Stomach (tissue), 9 donors: ENCODE measurements around the gene MCRIP2. TPM values are rescaled to one million over a fixed set of nuclear protein-coding genes. Genes with fewer than 3 reads are reported as not detected.

Experiments
- DNase-seq, 2 donors: peaks; one replicate each; pipeline versions ENCODE4 v3.0.0 to v3.0.0-alpha.2; 2013 to 2019
- H3K27ac ChIP-seq, 5 donors: fragments of 200-600 bp in 4 of 5; sonication (generic) in 4 of 5; one replicate each; pipeline ENCODE4 v1.5.1; 2013 to 2019; ENCODE audit warnings: mild to moderate bottlenecking in 1 of 5, moderate library complexity in 1 of 5
- H3K27me3 ChIP-seq, 3 donors: fragments of 200-600 bp; sonication (generic); one replicate each; pipeline ENCODE4 v1.5.1; 2017 to 2019; ENCODE audit warnings: mixed run types in 1 of 3
- H3K36me3 ChIP-seq, 4 donors: fragments of 200-600 bp; sonication (generic); 1 replicate in 3 of 4; 2 replicates in 1 of 4; pipeline ENCODE4 v1.5.1; 2016 to 2019
- H3K4me1 ChIP-seq, 4 donors: fragments of 200-600 bp; sonication (generic); one replicate each; pipeline ENCODE4 v1.5.1; 2016 to 2019
- H3K4me3 ChIP-seq, 4 donors: fragments of 200-600 bp; sonication (generic) in 3 of 4; one replicate each; pipeline ENCODE4 v1.5.1; 2016 to 2019; ENCODE audit warnings: mild to moderate bottlenecking in 1 of 4
- H3K9me3 ChIP-seq, 4 donors: fragments of 200-600 bp; sonication (generic); one replicate each; pipeline ENCODE4 v1.5.1; 2016 to 2019
- EP300 ChIP-seq: sonication (generic); formaldehyde crosslinking; IDR thresholded peaks from one replicate; pipeline ENCODE4 v1.6.1; 2017; ENCODE audit warnings: antibody characterized with exemption
- POLR2A ChIP-seq, 4 donors: fragments of 450-650 bp; IDR thresholded peaks; one replicate each; pipeline ENCODE4 v1.6.1; 2016; ENCODE audit warnings: antibody characterized with exemption in 4 of 4, control low read depth in 2 of 4, mild to moderate bottlenecking in 1 of 4, moderate library complexity in 1 of 4
- POLR2AphosphoS5 ChIP-seq, 3 donors: sonication (generic); formaldehyde crosslinking; IDR thresholded peaks; one replicate each; pipeline ENCODE4 v1.6.1; 2016; ENCODE audit warnings: antibody characterized with exemption in 3 of 3
- WGBS, 5 donors: extraction: QIAGEN DNeasy Blood & Tissue Kit in 3 of 5; methylation state at CpG; one replicate each; pipeline versions ENCODE4 v1.1.5 to v1.1.7; 2013 to 2018; 5-methylcytosine and 5-hydroxymethylcytosine counted together
- intact Hi-C: fragments of 100-400 bp; cut with DNase I; formaldehyde crosslinking; loops from one replicate; pipeline ENCODE4 v1.15.1; 2023; ENCODE audit warnings: low total_unique reads
- polyA plus RNA-seq, 3 donors: library from polyadenylated mRNA; stranded (reverse); fragments of 200-250 nt; gene quantifications; one replicate each; pipeline ENCODE4 v1.2.3, GENCODE V29; 2013
- total RNA-seq, 5 donors: library from RNA; depleted of rRNA; stranded (reverse); fragments of >200 nt; gene quantifications; one replicate each; pipeline versions ENCODE4 v1.1.0 to v1.2.3, GENCODE V29; 2014 to 2016
- TF ChIP-seq, protein P1 (sequence below), 7 experiments: fragments of 450-650 bp in 4 of 7; fragments of 200-600 bp in 3 of 7; sonication (generic) in 3 of 7; IDR thresholded peaks; one replicate each; pipeline ENCODE4 v1.5.1; 2016 to 2019; ENCODE audit warnings: antibody characterized with exemption in 7 of 7, control low read depth in 2 of 7, mild to moderate bottlenecking in 1 of 7
- donor health status: healthy with polysubstance abuse.
- donor health status: Bipolar disorder and iron deficiency.
- donor health status: healthy.

Gene MCRIP2
- total and polyA plus RNA-seq, 8 donors: 14.0 to 440 (median 89.5) TPM

GRCh38 chr16:637081-638018 is 4.3 kb upstream of the MCRIP2 start:
- TF ChIP-seq EP300 (no peak), POLR2AphosphoS5 (IDR thresholded peaks at IDR 0.05) (peak in 1 of 3 donors; percentile 7)
- intact Hi-C loops: no loop called here
- WGBS, 5 donors: 16 to 28% (median 20%) methylated on average over 28 to 52 of the region's 53 CpGs

DNA sequence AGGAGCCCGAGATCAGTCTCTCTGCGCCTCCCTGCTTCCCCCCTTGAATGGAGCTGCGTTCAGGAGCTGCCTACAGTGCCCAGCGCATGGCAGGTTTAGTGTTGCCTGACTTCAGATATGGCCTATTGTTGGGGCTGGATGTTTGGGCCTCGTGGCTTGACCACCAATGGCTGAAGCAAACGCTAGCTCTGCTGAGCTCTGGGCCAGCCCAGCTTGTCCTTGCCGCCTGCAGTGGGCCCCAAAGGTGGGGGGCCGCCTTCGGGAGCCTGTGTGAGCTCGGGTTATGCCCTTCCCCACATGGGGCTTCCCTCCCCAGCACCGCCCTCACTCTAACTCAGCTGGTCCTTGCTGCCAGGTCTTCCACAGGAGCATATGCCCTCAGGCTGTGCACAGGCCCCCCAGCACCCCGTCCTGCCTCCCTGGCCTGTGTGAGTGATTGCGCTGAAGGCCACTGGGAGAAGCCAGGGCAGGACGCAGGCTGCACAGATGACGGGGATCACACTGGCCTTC is 3.5 kb upstream of the MCRIP2 start:
- DNase-seq: no peak
- Histone ChIP-seq H3K27ac (peak overlapping the region; percentile 73 to 99 (median 97)), H3K36me3 (peaks cover 5 to 16% (median 16%) of the 10 kb centered on the region in 4 donors), H3K4me1 (peaks cover 27 to 54% (median 48%) of the 10 kb centered on the region in 4 donors), H3K4me3 (no peak overlapping the region), H3K27me3 (no peaks in the 10 kb centered on the region), H3K9me3 (no peaks in the 10 kb centered on the region)
- TF ChIP-seq, protein P1, sequence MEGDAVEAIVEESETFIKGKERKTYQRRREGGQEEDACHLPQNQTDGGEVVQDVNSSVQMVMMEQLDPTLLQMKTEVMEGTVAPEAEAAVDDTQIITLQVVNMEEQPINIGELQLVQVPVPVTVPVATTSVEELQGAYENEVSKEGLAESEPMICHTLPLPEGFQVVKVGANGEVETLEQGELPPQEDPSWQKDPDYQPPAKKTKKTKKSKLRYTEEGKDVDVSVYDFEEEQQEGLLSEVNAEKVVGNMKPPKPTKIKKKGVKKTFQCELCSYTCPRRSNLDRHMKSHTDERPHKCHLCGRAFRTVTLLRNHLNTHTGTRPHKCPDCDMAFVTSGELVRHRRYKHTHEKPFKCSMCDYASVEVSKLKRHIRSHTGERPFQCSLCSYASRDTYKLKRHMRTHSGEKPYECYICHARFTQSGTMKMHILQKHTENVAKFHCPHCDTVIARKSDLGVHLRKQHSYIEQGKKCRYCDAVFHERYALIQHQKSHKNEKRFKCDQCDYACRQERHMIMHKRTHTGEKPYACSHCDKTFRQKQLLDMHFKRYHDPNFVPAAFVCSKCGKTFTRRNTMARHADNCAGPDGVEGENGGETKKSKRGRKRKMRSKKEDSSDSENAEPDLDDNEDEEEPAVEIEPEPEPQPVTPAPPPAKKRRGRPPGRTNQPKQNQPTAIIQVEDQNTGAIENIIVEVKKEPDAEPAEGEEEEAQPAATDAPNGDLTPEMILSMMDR (IDR thresholded peaks at IDR 0.05): no peak
- TF ChIP-seq POLR2A (IDR thresholded peaks at IDR 0.05) (no peak), EP300 (no peak), POLR2AphosphoS5 (IDR thresholded peaks at IDR 0.05) (no peak)
- WGBS, 5 donors: 79 to 84% (median 82%) methylated on average over 8 to 15 of the region's 15 CpGs
- intact Hi-C loops: no loop called here

More at GRCh38 chr16:637081-638018, 4.3 kb upstream of the MCRIP2 start:
- H3K4me1 ChIP-seq: peaks cover 20 to 46% (median 41%) of the 10 kb centered on the region in 4 donors
- H3K27ac ChIP-seq: peak overlapping the region; percentile 90 to 99 (median 97)
- no peaks in the 10 kb centered on the region for H3K9me3 ChIP-seq
- peak; percentile 92 to 97 for DNase-seq
- peaks cover 5 to 23% (median 22%) of the 10 kb centered on the region in 4 donors for H3K36me3 ChIP-seq
- peak overlapping the region; percentile 73 to 96 (median 92) for H3K4me3 ChIP-seq
- peaks cover 0 to 3% (median 0%) of the 10 kb centered on the region in 3 donors for H3K27me3 ChIP-seq

- TF ChIP-seq, protein P1 (IDR thresholded peaks at IDR 0.05): no peak
- no peak for TF ChIP-seq POLR2AphosphoS5 (IDR thresholded peaks at IDR 0.05)
- TF ChIP-seq POLR2A (IDR thresholded peaks at IDR 0.05): no peak
- TF ChIP-seq EP300: no peak
- DNase-seq: no peak
- no peaks in the 10 kb centered on the region for H3K9me3 ChIP-seq
- intact Hi-C loops: no loop called here
- H3K27ac ChIP-seq: peak overlapping the region in 2 of 5 donors; percentile 97
- H3K27me3 ChIP-seq: no peaks in the 10 kb centered on the region
- H3K4me1 ChIP-seq: peaks cover 31 to 61% (median 56%) of the 10 kb centered on the region in 4 donors
- no peak overlapping the region for H3K4me3 ChIP-seq
- peaks cover 1 to 8% (median 8%) of the 10 kb centered on the region in 4 donors for H3K36me3 ChIP-seq
- 73 to 87% (median 82%) methylated on average over 8 to 9 of the region's 9 CpGs for WGBS, 5 donors
Measured at GRCh38 chr16:638836-639235, 2.8 kb upstream of the MCRIP2 start.

GRCh38 chr16:640614-641013 is 1.0 kb upstream of the MCRIP2 start:
- H3K4me1 ChIP-seq: peaks cover 29 to 64% (median 56%) of the 10 kb centered on the region in 4 donors
- WGBS, 5 donors: 72 to 87% (median 84%) methylated on average over 4 to 5 of the region's 5 CpGs
- H3K27ac ChIP-seq: peak overlapping the region; percentile 85 to 96 (median 92)
- no peaks in the 10 kb centered on the region for H3K9me3 ChIP-seq
- no peaks in the 10 kb centered on the region for H3K27me3 ChIP-seq
- peak overlapping the region; percentile 65 to 84 (median 74) for H3K4me3 ChIP-seq
- TF ChIP-seq POLR2AphosphoS5 (IDR thresholded peaks at IDR 0.05): no peak
- TF ChIP-seq, protein P1 (IDR thresholded peaks at IDR 0.05): no peak
- no peak for TF ChIP-seq POLR2A (IDR thresholded peaks at IDR 0.05)
- TF ChIP-seq EP300: no peak
- H3K36me3 ChIP-seq: no peaks in the 10 kb centered on the region
- intact Hi-C loops: no loop called here
- no peak for DNase-seq
